GM18907 (cell line): ENCODE results near the gene TBC1D9B.
A peak's percentile ranks its signal among the peaks of the same experiment; 100 is the strongest.

Experiments used
- ATAC-seq: cut with Tn5 transposase; IDR thresholded peaks from one replicate; pipeline ENCODE4 v1.9.1; 2021; ENCODE audit warnings: mild to moderate bottlenecking, moderate library complexity; ENCODE audit not compliant: unreplicated experiment

Gene TBC1D9B

GRCh38 chr5:179908528-179908927 is 831 bp upstream of the TBC1D9B start:
- no peak for ATAC-seq

- peak; percentile 26 for ATAC-seq
Measured at GRCh38 chr5:179906795-179907555, 722 bp downstream of the TBC1D9B start.

- ATAC-seq = no peak
Measured at GRCh38 chr5:179906294-179906794, 1.4 kb downstream of the TBC1D9B start.

- no peak for ATAC-seq
Measured at GRCh38 chr5:179905161-179905560, 2.5 kb downstream of the TBC1D9B start.

- ATAC-seq = no peak
Measured at GRCh38 chr5:179904463-179905160, 3.1 kb downstream of the TBC1D9B start.

- ATAC-seq = no peak
Measured at GRCh38 chr5:179902763-179903158, 4.9 kb downstream of the TBC1D9B start.

- no peak for ATAC-seq
Measured at GRCh38 chr5:179901915-179902762, 5.6 kb downstream of the TBC1D9B start.

GRCh38 chr5:179901462-179901861 is 6.2 kb downstream of the TBC1D9B start:
- no peak for ATAC-seq

GRCh38 chr5:179900711-179901110 is 7.0 kb downstream of the TBC1D9B start:
- no peak for ATAC-seq

- ATAC-seq = no peak
Measured at GRCh38 chr5:179900206-179900605, 7.5 kb downstream of the TBC1D9B start.

- ATAC-seq = no peak
Measured at GRCh38 chr5:179895861-179896260, 11.8 kb downstream of the TBC1D9B start.

- no peak for ATAC-seq
Measured at GRCh38 chr5:179893958-179894895, 13.5 kb downstream of the TBC1D9B start.

- ATAC-seq = no peak
Measured at GRCh38 chr5:179893076-179893957, 14.4 kb downstream of the TBC1D9B start.

GRCh38 chr5:179892255-179892654 is 15.4 kb downstream of the TBC1D9B start:
- ATAC-seq = no peak

GRCh38 chr5:179890751-179891682 is 16.7 kb downstream of the TBC1D9B start:
- ATAC-seq = no peak

- ATAC-seq = no peak
Measured at GRCh38 chr5:179889885-179890284, 17.8 kb downstream of the TBC1D9B start.

GRCh38 chr5:179887802-179888201 is 19.9 kb downstream of the TBC1D9B start:
- ATAC-seq = no peak

GRCh38 chr5:179887095-179887494 is 20.6 kb downstream of the TBC1D9B start:
- no peak for ATAC-seq
